Right atrium auricular region (tissue), 2 donors: ENCODE results near the gene AGO3. TPM values are rescaled to one million over a fixed set of nuclear protein-coding genes. Genes with fewer than 3 reads are reported as not detected.
A peak's percentile ranks its signal among the peaks of the same experiment; 100 is the strongest.

Experiments used
- DNase-seq: peaks from one replicate; pipeline ENCODE4 v3.0.0-alpha.2; 2019; ENCODE audit warnings: low spot score
- H3K27ac ChIP-seq, 2 donors: fragments of 200-600 bp; sonication (generic); 1 replicate in 1 of 2; 2 replicates in 1 of 2; pipeline ENCODE4 v1.5.1; 2016 to 2019
- H3K27me3 ChIP-seq, 2 donors: fragments of 200-600 bp; sonication (generic); one replicate each; pipeline versions ENCODE4 v1.5.1 to v1.6.0; 2017 to 2019
- H3K36me3 ChIP-seq: fragments of 200-600 bp; sonication (generic); one replicate; pipeline ENCODE4 v1.5.1; 2016
- H3K4me1 ChIP-seq, 2 donors: fragments of 200-600 bp; sonication (generic); one replicate each; pipeline versions ENCODE4 v1.5.1 to v1.6.0; 2017 to 2019
- H3K4me3 ChIP-seq, 2 donors: fragments of 200-600 bp; sonication (generic); 1 replicate in 1 of 2; 2 replicates in 1 of 2; pipeline ENCODE4 v1.5.1; 2017 to 2019; ENCODE audit warnings: mild to moderate bottlenecking in 1 of 2, moderate library complexity in 1 of 2
- H3K9me3 ChIP-seq, 2 donors: fragments of 200-600 bp; sonication (generic); one replicate each; pipeline ENCODE4 v1.5.1; 2019
- CTCF ChIP-seq, 2 donors: fragments of 200-600 bp; sonication (generic); IDR thresholded peaks; one replicate each; pipeline ENCODE4 v1.5.1; 2019; ENCODE audit warnings: antibody characterized with exemption in 2 of 2
- total RNA-seq, 2 donors: library from RNA; depleted of rRNA; stranded (reverse); fragments of >200 nt; gene quantifications; one replicate each; pipeline ENCODE4 v1.1.0, GENCODE V29; 2016

AGO3 gene
- total RNA-seq, 2 donors from 2014 or later: 10.1 to 10.6 TPM

- Histone ChIP-seq H3K27ac (peak overlapping the region in 1 of 2 donors; percentile 35), H3K4me1 (peaks cover 0 to 24% of the 10 kb centered on the region in 2 donors)
Observed at GRCh38 chr1:36115931-36116330, 185.0 kb downstream of the AGO3 start.

GRCh38 chr1:36116901-36117300, 186.0 kb downstream of the AGO3 start:
- Histone ChIP-seq H3K27me3 (no peaks in the 10 kb centered on the region), H3K4me3 (no peak overlapping the region), H3K27ac (no peak overlapping the region), H3K4me1 (peaks cover 0 to 24% of the 10 kb centered on the region in 2 donors), H3K9me3 (no peaks in the 10 kb centered on the region), H3K36me3 (no peaks in the 10 kb centered on the region)
- no peak for DNase-seq
- no peak for TF ChIP-seq CTCF (IDR thresholded peaks at IDR 0.05)

More at GRCh38 chr1:36115931-36116330, 185.0 kb downstream of the AGO3 start:
- no peaks in the 10 kb centered on the region for H3K27me3 ChIP-seq
- no peak for TF ChIP-seq CTCF (IDR thresholded peaks at IDR 0.05)
- no peaks in the 10 kb centered on the region for H3K9me3 ChIP-seq
- no peak overlapping the region for H3K4me3 ChIP-seq
- no peaks in the 10 kb centered on the region for H3K36me3 ChIP-seq
- no peak for DNase-seq

GRCh38 chr1:36118447-36119204, 187.7 kb downstream of the AGO3 start:
- peaks cover 0 to 30% of the 10 kb centered on the region in 2 donors for H3K4me1 ChIP-seq
- H3K9me3 ChIP-seq: no peaks in the 10 kb centered on the region
- no peaks in the 10 kb centered on the region for H3K36me3 ChIP-seq
- no peak for TF ChIP-seq CTCF (IDR thresholded peaks at IDR 0.05)
- H3K27me3 ChIP-seq: no peaks in the 10 kb centered on the region
- no peak overlapping the region for H3K4me3 ChIP-seq
- no peak for DNase-seq
- no peak overlapping the region for H3K27ac ChIP-seq

- peaks cover 0 to 32% of the 10 kb centered on the region in 2 donors for H3K4me1 ChIP-seq
- no peaks in the 10 kb centered on the region for H3K27me3 ChIP-seq
- H3K4me3 ChIP-seq: no peak overlapping the region
- no peak for DNase-seq
- TF ChIP-seq CTCF (IDR thresholded peaks at IDR 0.05): no peak
- H3K9me3 ChIP-seq: no peaks in the 10 kb centered on the region
- H3K27ac ChIP-seq: no peak overlapping the region
- no peaks in the 10 kb centered on the region for H3K36me3 ChIP-seq
Observed at GRCh38 chr1:36119456-36119855, 188.6 kb downstream of the AGO3 start.

Other genes starting within 250 kb of the AGO3 start
- gene C1orf216, start 212.2 kb upstream of the AGO3 start, total RNA-seq: 10 to 100 TPM; 13.1 to 16.1 TPM
- 1 to 10 TPM in 1 of 2 donors, under 1 TPM in 1; 0.08 to 1.1 TPM for gene CLSPN, start 161.1 kb upstream of the AGO3 start, total RNA-seq
- 10 to 100 TPM; 15.7 to 16.4 TPM for gene AGO4, start 123.1 kb upstream of the AGO3 start, total RNA-seq
- gene AGO1, start 47.9 kb upstream of the AGO3 start, total RNA-seq: 10 to 100 TPM; 20.3 to 22.1 TPM
- gene TEKT2, start 153.0 kb downstream of the AGO3 start, total RNA-seq: under 1 TPM in 1 of 2 donors, not detected in 1; 0.41 TPM
- gene ADPRS, start 157.8 kb downstream of the AGO3 start, total RNA-seq: 10 to 100 TPM; 24.3 to 25.6 TPM
- 1 to 10 TPM; 3.5 to 4.5 TPM for gene COL8A2, start 194.1 kb downstream of the AGO3 start, total RNA-seq
- gene TRAPPC3, start 218.4 kb downstream of the AGO3 start, total RNA-seq: 10 to 100 TPM; 62.0 to 81.6 TPM
- gene MAP7D1, start 225.1 kb downstream of the AGO3 start, total RNA-seq: 100 to 1,000 TPM; 353 to 356 TPM